Chondrocyte (in vitro differentiated cells): ENCODE measurements around the gene SOD2. TPM values are rescaled to one million over a fixed set of nuclear protein-coding genes. Genes with fewer than 3 reads are reported as not detected.
A peak's percentile ranks its signal among the peaks of the same experiment; 100 is the strongest.

Experiments used
- DNase-seq: peaks from one replicate; pipeline ENCODE4 v3.0.0; 2021; ENCODE audit warnings: mixed read lengths, low spot score
- H3K27ac Mint-ChIP-seq: one replicate; pipeline ENCODE4 v1.8.0; 2021; ENCODE audit warnings: mild to moderate bottlenecking, moderate library complexity, mixed read lengths; ENCODE audit not compliant: unreplicated experiment
- H3K27me3 Mint-ChIP-seq: 2 replicates; pipeline ENCODE4 v1.8.0; 2021; ENCODE audit warnings: low read depth, mixed read lengths
- H3K36me3 Mint-ChIP-seq: 2 replicates; pipeline ENCODE4 v1.8.0; 2021; ENCODE audit warnings: low read depth, mixed read lengths
- H3K4me1 Mint-ChIP-seq: 2 replicates; pipeline ENCODE4 v1.8.0; 2021; ENCODE audit warnings: low read depth, mild to moderate bottlenecking, mixed read lengths
- H3K4me3 Mint-ChIP-seq: one replicate; pipeline ENCODE4 v1.8.0; 2021; ENCODE audit warnings: mild to moderate bottlenecking, moderate library complexity, mixed read lengths; ENCODE audit not compliant: unreplicated experiment
- H3K9me3 Mint-ChIP-seq: 2 replicates; pipeline ENCODE4 v1.8.0; 2021; ENCODE audit warnings: low read depth, mixed read lengths
- CTCF ChIP-seq: fragments of 200-600 bp; sonication (generic); IDR thresholded peaks from 2 replicates; pipeline ENCODE4 v1.5.0; 2021; ENCODE audit warnings: antibody characterized with exemption, mild to moderate bottlenecking, moderate library complexity
- total RNA-seq: library from RNA; stranded (reverse); gene quantifications from 3 replicates; pipeline ENCODE4 v1.2.1, GENCODE V29; 2021

Gene SOD2
- total RNA-seq, 1 donor from 2014 or later, result 61.5 TPM

- Mint-ChIP-seq H3K36me3 (peaks cover 6% of the 10 kb centered on the region), H3K4me1 (no peaks in the 10 kb centered on the region), H3K27me3 (no peaks in the 10 kb centered on the region), H3K27ac (no peak overlapping the region), H3K9me3 (peaks cover 16% of the 10 kb centered on the region), H3K4me3 (no peak overlapping the region)
- peak; percentile 94 for TF ChIP-seq CTCF
- DNase-seq, result no peak
Observed at GRCh38 chr6:159654483-159655098, 38.5 kb downstream of the SOD2 start.

GRCh38 chr6:159650314-159650713 is 42.7 kb downstream of the SOD2 start:
- no peak for DNase-seq
- Mint-ChIP-seq H3K4me3 (no peak overlapping the region), H3K27ac (no peak overlapping the region), H3K27me3 (no peaks in the 10 kb centered on the region), H3K4me1 (peaks cover 5% of the 10 kb centered on the region), H3K36me3 (no peaks in the 10 kb centered on the region), H3K9me3 (no peaks in the 10 kb centered on the region)
- TF ChIP-seq CTCF, result no peak

- H3K36me3 Mint-ChIP-seq, result no peaks in the 10 kb centered on the region
- H3K4me1 Mint-ChIP-seq, result peaks cover 7% of the 10 kb centered on the region
- H3K27me3 Mint-ChIP-seq, result no peaks in the 10 kb centered on the region
- TF ChIP-seq CTCF, result no peak
- no peak overlapping the region for H3K4me3 Mint-ChIP-seq
- H3K27ac Mint-ChIP-seq, result no peak overlapping the region
- DNase-seq, result no peak
- H3K9me3 Mint-ChIP-seq, result no peaks in the 10 kb centered on the region
Observed at GRCh38 chr6:159649441-159649840, 43.6 kb downstream of the SOD2 start.

GRCh38 chr6:159646733-159647132 is 46.3 kb downstream of the SOD2 start:
- peaks cover 7% of the 10 kb centered on the region for H3K4me1 Mint-ChIP-seq
- no peaks in the 10 kb centered on the region for H3K9me3 Mint-ChIP-seq
- H3K36me3 Mint-ChIP-seq, result no peaks in the 10 kb centered on the region
- no peak for TF ChIP-seq CTCF
- H3K4me3 Mint-ChIP-seq, result no peak overlapping the region
- H3K27me3 Mint-ChIP-seq, result no peaks in the 10 kb centered on the region
- DNase-seq, result no peak
- H3K27ac Mint-ChIP-seq, result no peak overlapping the region

- Mint-ChIP-seq H3K9me3 (no peaks in the 10 kb centered on the region), H3K27me3 (no peaks in the 10 kb centered on the region), H3K4me3 (no peak overlapping the region), H3K36me3 (no peaks in the 10 kb centered on the region), H3K27ac (no peak overlapping the region), H3K4me1 (peaks cover 7% of the 10 kb centered on the region)
- TF ChIP-seq CTCF, result no peak
- DNase-seq, result no peak
Observed at GRCh38 chr6:159646116-159646515, 46.9 kb downstream of the SOD2 start.
